NCI-H524 treated with DMSO at 0.1 percent for 48 hours (cell line): ENCODE data around the gene SLC29A3.

Source experiments
- DNase-seq: peaks from one replicate; lab custom pipeline; 2025; lab: John Stamatoyannopoulos, UW

Gene SLC29A3

DNA sequence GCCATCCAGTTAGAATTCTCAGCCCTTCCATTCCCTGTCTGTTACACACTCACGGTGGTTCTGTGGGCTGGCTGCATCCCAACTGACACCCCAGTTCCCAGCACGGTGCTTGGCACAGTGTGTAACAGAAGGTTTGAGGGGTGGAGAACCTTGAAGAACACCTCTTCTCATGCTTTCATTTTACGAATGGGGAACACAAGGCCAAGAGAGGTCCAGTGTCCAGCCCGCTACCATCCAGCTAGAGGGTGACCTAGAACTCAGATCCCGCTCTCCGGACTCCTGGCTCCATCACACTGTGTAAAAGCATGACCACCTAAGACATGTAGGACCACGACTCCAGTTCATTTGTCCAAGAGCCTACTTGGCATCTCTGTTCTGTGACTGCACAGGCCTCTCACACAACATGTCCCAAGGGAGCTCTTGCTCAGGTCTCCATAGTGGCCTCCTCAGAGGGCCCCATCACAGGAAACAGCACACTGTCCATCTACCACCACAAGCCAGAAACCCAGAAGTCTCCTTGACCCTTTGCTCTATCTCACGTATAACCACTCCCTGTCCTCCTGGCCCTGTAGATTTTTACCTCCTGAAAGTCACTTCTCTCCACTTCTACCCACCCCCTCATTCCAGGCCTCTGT, 74.9 kb downstream of the SLC29A3 start:
- DNase-seq, result no peak

DNA sequence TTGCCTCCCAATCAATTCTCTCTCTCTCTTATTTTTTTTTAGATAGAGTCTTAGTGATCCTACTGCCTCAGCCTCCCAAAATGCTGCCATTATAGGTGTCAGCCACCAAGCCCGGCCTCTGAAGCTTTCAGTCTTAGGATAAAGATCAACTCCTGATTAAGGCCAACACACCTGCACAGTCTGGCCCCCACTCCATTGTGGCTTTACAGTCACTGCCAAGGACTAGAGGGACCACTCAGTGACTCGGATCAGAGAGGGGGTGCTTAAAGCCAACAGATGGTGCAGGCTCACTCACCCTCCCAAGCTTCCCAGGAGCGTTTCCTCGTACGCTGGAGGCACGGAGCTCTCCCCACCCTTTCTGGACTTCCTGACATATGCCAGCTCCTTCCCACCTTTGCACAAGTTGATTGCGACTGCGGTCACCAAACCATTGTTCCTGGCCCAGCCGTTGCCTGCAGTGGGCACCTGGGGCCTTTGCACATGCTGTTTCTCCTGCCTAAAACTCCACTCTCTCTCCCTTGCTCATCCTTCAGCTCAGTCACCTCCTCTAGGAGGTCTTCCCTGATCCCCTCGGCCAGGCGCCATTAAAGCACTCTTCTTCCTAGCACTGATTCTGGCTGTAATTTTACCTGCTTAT, 76.0 kb downstream of the SLC29A3 start:
- peak; percentile 54 for DNase-seq

DNA sequence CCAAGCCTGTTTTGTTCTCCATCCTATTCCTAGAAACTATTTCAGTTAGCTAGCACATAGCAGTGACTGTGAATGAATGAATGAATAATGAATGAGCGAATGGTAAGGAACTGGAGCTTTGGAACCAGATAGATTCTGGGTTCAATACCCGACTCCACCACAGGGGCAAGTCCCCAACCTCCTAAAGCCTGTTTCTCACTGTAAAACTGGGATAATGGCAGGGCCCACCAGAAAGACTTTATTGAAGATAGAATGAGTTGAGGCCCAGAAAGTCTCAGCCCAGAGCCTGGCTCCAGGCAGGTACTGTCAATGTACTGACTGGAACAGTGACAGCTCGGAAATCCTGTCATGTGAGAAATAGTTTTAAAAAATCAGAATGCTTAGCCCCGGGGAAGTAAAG, 76.6 kb downstream of the SLC29A3 start:
- DNase-seq, result no peak

DNA sequence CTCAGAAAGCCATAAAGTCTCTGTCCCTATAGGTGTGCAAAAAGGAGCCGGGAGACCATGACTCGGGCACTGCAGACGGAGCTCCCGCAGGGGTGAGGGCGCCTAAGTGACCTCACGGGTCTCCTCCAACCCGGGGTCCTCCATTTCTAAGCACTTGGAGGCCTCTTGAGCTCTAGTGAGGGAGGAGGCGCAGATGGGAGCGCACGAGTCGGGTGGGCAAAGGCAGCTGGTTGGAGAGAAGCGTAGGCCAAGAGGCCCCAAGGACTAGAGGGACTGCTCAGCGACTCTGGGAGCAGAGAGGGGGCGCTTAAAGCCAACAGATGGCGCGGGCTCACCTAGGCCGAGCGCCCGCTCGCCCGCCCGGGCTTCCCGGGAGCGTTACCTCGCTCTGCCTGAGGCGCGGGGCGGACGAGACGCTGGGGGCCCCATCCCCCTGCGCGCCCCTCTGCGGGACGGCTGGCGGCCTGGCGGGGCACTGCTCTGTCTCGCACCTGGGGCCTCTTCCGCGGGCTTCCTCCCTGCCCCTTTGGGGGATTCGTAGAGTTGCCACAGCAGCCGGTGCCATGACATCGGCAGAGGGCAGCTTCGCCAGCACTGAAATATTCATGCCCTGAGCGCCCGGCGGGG, 77.1 kb downstream of the SLC29A3 start:
- peak; percentile 65 for DNase-seq

DNA sequence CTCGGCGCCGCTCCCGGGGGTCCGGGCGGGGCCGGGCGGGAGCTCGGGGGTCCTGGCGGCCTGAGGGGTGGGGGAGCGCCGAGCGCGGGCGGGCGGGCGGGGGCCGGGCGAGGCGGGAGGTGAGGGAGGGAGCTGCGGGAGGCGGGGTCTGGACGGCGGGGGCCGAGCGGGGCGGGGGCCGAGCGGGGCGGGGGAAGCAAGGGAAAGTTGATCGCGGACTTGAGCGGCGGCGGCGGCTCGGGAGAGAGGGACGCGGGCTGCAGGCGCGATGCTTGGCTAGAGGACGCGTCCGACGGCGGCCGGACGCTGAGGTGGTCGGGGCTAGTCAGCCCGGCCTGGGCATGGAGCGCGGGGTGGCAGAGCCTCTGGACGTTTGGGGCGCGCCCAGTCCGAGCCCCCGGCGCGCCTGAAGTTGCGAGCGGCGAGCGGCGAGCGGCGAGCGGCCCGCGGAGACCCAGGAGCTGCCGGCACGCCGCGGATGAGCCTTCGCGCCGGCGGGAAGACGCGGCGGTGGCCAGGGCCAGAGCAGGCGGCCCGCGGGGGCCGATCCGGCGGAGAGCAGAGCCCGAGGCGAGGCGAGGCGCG, 77.7 kb downstream of the SLC29A3 start, which contains the start of gene CDH23:
CDH23 (plus strand) TSS at position 210 of the 585 bp plus-strand sequence. CDS start 42,912 bp downstream, outside the sequence.
- no peak for DNase-seq

DNA sequence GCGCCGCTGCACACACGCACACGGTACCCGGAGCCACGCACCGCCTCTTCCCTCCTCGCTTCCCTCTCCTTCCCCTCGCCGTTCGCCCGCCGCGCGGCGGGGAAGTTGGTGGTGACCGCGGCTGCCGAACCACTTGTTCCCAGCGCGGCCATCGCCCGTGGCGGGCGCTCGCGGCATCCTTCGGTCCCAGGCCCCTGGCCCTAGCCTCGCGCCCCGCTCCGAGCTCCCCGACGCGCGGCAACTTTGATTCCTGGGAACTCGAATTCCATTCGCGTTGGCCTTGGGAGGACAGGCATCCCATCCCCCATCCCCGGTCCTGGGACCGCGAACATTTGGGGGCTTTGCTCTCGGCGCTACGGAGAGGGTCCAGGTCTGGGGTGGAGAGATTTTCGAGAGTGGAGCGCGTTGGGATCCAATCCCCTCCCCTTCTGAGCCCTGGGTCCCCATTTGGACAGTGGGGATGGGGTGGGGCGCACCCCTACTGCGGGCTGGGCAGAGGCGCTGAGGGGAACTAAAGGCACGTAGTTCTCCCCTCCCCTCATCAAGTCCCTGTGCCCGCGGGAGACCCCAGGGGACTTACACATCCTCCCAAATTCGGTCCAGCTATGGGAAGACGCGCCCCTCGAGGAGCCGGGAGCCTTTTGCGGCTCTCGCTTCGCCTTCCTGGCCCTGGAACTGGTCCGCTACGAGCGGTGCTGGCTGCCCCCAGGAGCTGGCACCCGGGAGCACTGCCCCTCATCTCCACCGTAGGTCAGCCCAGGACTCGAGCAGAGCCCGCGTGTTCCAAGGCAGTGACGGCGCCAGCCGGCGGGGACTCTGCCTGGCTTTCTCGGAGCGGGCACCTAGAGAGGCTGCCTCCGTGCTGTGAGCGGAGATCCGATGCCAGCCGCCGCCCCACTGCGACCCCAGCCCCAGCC, 78.5 kb downstream of the SLC29A3 start:
- no peak for DNase-seq

DNA sequence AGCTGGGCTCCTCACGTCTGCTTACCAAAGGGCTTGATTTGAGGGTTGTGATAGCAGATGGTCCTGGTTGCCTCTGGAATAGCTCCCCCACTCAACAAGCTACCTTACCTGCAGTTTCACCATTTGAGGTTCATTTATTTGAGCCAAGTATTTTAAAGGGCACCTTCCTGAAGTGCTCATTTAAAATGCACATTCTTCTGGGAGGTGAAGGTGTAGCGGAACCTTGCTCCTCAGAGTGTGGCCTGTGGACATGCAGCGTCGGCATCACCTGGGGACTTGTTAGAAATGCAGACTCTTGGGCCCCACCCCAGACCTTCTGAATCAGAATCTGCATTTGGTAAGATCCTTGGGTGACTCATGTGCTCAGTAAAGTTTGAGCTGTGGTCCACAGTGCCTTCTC, 79.9 kb downstream of the SLC29A3 start:
- DNase-seq, result no peak

DNA sequence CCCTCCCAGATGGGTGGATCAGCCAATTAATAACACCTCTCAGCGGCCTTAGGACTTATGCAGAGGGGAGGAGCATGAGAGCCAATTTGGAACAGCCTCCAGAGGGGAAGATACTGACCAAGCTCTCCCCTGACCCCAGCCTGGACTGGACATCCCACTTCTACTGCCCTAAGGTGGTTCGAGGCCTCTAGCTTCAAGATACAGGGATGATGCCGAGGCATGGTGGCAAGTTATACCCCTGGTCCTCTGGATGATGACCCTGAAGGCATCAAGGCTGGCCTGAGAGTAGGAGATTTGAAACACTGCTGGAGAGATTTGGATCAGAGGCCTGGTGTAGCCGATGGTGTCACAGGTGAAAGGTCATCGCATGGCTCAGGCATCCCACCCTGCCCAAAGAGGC, 80.9 kb downstream of the SLC29A3 start:
- no peak for DNase-seq

DNA sequence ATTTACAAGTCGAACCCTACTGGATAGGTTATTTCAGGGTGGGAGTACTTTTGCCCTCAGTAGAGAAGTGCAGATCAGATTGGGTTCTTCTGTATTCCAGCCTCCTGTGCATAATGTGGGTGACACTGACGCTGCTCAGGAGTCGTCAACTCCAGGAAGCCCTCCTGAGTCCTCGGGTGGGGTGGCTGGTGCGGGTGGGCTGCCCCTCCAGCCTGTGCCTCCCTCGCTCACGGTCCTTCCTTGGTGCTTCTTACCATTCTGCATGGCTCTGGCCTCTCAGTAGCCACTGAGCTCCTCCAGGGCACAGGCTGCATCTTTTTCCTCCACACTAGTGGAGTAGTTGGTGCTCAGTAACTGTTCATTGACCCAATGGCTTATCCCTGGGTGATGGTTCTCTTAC, 82.0 kb downstream of the SLC29A3 start:
- no peak for DNase-seq

DNA sequence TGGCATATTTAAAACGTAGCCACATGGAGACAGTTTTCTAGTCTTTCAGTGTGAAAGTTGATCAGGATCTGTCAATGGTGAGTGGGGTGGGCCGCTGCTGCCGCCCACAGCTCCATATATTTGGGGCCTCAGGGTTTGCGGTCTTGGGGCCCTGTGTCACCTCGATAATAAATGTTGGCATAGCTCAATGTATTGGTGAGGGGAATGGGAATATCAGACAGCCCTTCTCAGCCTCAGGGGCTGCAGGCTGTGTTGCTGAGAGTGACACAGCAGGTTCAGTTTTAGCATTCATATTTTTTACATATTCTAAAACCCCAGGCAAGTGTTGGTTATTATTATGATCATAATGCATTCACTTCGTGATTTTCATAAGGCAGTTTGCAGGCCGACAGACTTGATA, 82.9 kb downstream of the SLC29A3 start:
- no peak for DNase-seq

DNA sequence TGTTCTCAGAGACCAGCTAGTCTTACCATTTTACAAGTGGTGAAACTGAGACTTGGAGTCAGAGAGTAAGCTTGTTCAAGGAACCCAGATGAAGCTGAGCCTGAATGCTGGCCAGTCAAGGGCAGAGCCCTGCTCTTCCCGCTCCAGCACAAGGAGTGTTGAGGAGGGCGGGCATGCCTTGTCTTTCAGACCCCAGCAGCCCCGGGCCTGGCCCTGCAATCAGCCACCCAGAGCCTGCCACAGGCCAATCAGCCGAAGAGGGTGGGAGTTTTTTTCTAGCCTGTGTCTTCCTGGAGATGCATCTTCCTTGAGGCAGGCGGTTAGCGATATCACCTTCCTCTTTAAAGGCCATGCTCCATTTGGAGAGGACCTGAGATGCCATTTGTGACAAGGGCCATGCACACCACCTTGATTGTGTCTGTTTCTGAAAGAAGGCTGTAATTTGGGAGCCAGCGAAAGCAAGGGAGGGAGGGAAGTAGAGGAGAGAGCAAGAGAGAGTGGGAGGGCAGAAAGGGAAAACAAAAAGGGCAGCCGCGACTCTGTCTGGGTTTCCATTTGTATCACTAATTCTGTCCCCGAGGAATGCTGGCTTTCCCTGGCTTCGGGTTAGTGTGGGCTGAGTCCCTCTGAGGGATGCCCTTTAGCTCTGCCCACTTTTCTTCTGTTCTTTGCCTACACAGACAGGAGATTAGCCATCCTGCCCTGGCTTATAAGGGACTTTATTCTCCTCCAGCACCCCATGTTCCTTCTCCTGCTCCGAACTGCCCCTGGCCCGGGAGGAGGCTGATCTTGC, 85.6 kb downstream of the SLC29A3 start:
- DNase-seq, result no peak

DNA sequence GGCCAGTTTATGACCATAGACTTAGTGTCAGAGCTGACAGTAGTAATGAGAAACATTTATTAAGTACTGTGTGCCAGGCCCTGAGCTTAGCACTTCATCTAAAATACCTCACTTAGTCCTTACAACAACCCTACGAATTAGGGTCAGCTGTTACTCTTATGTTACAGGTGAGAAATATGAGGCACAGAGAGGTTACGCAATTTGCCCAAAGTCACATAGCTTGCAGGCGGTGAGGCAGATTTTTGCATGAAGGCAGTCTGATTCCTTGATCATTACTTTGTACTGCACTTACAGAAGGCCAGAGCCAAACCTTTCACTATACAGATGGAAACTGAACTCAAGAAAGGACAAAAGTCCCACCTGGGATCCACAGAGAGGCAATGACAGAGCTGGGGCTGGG, 87.8 kb downstream of the SLC29A3 start:
- no peak for DNase-seq

DNA sequence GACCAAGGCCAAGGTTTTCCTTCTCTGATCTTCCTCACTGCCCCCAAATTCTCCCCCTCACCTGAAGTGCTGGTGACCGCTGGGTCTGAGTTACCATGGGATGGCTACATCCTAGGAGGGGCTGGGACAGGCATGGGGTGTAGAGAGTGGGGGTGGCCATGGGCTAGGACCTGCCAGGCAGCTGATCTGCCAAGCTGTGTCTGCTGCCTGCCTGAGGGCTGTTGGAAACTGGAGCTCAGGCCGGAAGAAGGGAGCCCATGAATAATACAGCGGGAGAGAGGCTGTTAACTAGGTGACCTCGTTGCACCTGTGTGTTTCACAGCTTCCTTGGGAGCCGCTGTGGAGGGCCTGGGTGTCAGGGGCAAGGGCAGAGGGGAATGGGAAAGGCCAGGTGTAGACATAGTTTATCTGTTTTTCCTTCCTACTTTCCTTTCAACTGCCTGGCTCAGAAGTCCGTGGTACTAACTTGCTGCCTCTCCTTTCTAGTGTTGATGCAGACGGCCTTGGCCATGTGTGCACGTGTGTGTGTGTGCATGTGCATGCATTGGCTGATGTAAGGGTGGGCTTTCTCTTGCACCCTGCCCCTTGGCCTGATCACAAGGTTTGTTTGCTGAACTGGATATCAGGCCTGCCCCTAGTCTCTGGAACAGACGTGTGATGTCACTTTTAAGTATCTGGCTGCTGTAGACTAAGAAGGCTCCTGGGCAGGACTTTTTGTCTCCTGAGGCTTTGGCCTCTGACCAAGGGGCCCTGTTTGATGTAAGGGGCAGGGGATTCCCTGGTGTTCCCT, 89.6 kb downstream of the SLC29A3 start:
- no peak for DNase-seq

DNA sequence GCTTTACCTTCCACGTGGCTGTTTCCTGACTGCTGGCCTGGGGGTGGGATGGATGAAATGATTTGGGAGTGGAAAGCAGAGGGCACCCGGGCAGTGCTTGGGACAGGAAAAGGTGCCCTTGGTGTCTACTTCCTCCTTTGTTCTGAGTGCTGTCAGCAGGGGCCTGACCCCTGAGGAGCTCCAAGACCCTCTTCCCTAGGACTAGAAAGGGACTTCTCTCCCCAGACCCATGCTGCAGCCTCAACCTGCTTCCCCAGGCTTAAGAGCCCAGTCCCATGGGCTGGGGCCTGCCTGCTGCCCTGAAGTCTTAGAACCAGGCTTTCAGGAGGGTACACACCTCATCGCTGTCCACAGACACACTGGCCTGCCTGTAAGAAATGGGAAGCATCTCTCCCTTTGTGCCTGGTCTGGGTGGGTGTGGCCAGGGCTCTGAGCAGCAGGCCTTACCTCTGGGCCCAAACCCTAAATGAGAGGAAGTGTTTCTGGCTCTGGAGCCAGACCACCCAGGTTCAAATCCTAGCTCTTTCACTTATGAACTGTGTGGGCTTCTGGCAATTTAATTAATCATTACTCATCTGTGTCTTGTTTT, 90.6 kb downstream of the SLC29A3 start:
- DNase-seq, result no peak
